ENCODE measurements around the gene RYR1. TPM values are rescaled to one million over a fixed set of nuclear protein-coding genes. Genes with fewer than 3 reads are reported as not detected.

Gene RYR1
- total and polyA plus RNA-seq, 2 experiments from 2014 or later, result 0.07 to 0.21 TPM

- Histone ChIP-seq H3K4me3 (no peak overlapping the region), H3K36me3 (replicated peaks; ENCODE audit: insufficient read depth, low read depth) (no peaks in the 10 kb centered on the region), H4K20me1 (ENCODE audit: insufficient read depth, poor library complexity, severe bottlenecking) (no peaks in the 10 kb centered on the region), H2AFZ (no peak overlapping the region), H3K9me2 (replicated peaks; ENCODE audit: insufficient read depth) (no peaks in the 10 kb centered on the region), H3K79me2 (no peaks in the 10 kb centered on the region), H3K27ac (no peak overlapping the region), H3K4me2 (no peak overlapping the region), H3K27me3 (no peaks in the 10 kb centered on the region), H3K9me3 (ENCODE audit: low read depth) (no peaks in the 10 kb centered on the region), H3K4me1 (ENCODE audit: insufficient read depth) (no peaks in the 10 kb centered on the region)
- DNase-seq (ENCODE audit: low spot score), result no peak
- no peak for TF ChIP-seq EZH2phosphoT487 (IDR thresholded peaks at IDR 0.05; ENCODE audit: low read depth, severe bottlenecking, unreplicated experiment)
- 96% methylated on average over 3 of the region's 3 CpGs for WGBS (ENCODE audit: low lambda C conversion rate, missing lambda C conversion rate)
Observed at GRCh38 chr19:38488096-38488495, 54.6 kb downstream of the RYR1 start.

- Histone ChIP-seq H3K79me2 (no peaks in the 10 kb centered on the region), H2AFZ (no peak overlapping the region), H3K36me3 (replicated peaks; ENCODE audit: insufficient read depth, low read depth) (no peaks in the 10 kb centered on the region), H4K20me1 (ENCODE audit: insufficient read depth, poor library complexity, severe bottlenecking) (no peaks in the 10 kb centered on the region), H3K4me2 (no peak overlapping the region), H3K4me3 (no peak overlapping the region), H3K27me3 (no peaks in the 10 kb centered on the region), H3K9me3 (ENCODE audit: low read depth) (no peaks in the 10 kb centered on the region), H3K27ac (no peak overlapping the region), H3K4me1 (ENCODE audit: insufficient read depth) (no peaks in the 10 kb centered on the region), H3K9me2 (replicated peaks; ENCODE audit: insufficient read depth) (no peaks in the 10 kb centered on the region)
- WGBS (ENCODE audit: low lambda C conversion rate, missing lambda C conversion rate), result 93% methylated on average over 9 of the region's 9 CpGs
- TF ChIP-seq EZH2phosphoT487 (IDR thresholded peaks at IDR 0.05; ENCODE audit: low read depth, severe bottlenecking, unreplicated experiment) (no peak), CTCF (IDR thresholded peaks at IDR 0.05; ENCODE audit: poor library complexity) (no peak), EZH2 (IDR thresholded peaks at IDR 0.05; ENCODE audit: borderline replicate concordance) (no peak)
- DNase-seq (ENCODE audit: low spot score), result no peak
Observed at GRCh38 chr19:38488776-38489481, 55.4 kb downstream of the RYR1 start.

- Histone ChIP-seq H3K9me3 (ENCODE audit: low read depth) (no peaks in the 10 kb centered on the region), H4K20me1 (ENCODE audit: insufficient read depth, poor library complexity, severe bottlenecking) (no peaks in the 10 kb centered on the region), H3K4me2 (no peak overlapping the region), H3K27me3 (no peaks in the 10 kb centered on the region), H3K79me2 (no peaks in the 10 kb centered on the region), H3K9me2 (replicated peaks; ENCODE audit: insufficient read depth) (no peaks in the 10 kb centered on the region), H3K4me3 (no peak overlapping the region), H3K27ac (no peak overlapping the region), H2AFZ (no peak overlapping the region), H3K36me3 (replicated peaks; ENCODE audit: insufficient read depth, low read depth) (no peaks in the 10 kb centered on the region), H3K4me1 (ENCODE audit: insufficient read depth) (no peaks in the 10 kb centered on the region)
- no peak for TF ChIP-seq EZH2phosphoT487 (IDR thresholded peaks at IDR 0.05; ENCODE audit: low read depth, severe bottlenecking, unreplicated experiment)
- no peak for TF ChIP-seq EZH2 (IDR thresholded peaks at IDR 0.05; ENCODE audit: borderline replicate concordance)
- TF ChIP-seq CTCF (IDR thresholded peaks at IDR 0.05; ENCODE audit: poor library complexity), result no peak
- 86% methylated on average over 2 of the region's 2 CpGs for WGBS (ENCODE audit: low lambda C conversion rate, missing lambda C conversion rate)
- no peak for DNase-seq (ENCODE audit: low spot score)
Observed at GRCh38 chr19:38490861-38491260, 57.4 kb downstream of the RYR1 start.

GRCh38 chr19:38492181-38492813, 58.8 kb downstream of the RYR1 start:
- Histone ChIP-seq H3K9me3 (ENCODE audit: low read depth) (no peaks in the 10 kb centered on the region), H3K36me3 (replicated peaks; ENCODE audit: insufficient read depth, low read depth) (no peaks in the 10 kb centered on the region), H3K27me3 (no peaks in the 10 kb centered on the region), H3K4me1 (ENCODE audit: insufficient read depth) (no peaks in the 10 kb centered on the region), H3K27ac (no peak overlapping the region), H3K4me2 (no peak overlapping the region), H4K20me1 (ENCODE audit: insufficient read depth, poor library complexity, severe bottlenecking) (no peaks in the 10 kb centered on the region), H3K4me3 (no peak overlapping the region), H3K79me2 (no peaks in the 10 kb centered on the region), H2AFZ (no peak overlapping the region), H3K9me2 (replicated peaks; ENCODE audit: insufficient read depth) (no peaks in the 10 kb centered on the region)
- TF ChIP-seq CTCF (IDR thresholded peaks at IDR 0.05; ENCODE audit: poor library complexity) (no peak), EZH2 (IDR thresholded peaks at IDR 0.05; ENCODE audit: borderline replicate concordance) (no peak), EZH2phosphoT487 (IDR thresholded peaks at IDR 0.05; ENCODE audit: low read depth, severe bottlenecking, unreplicated experiment) (no peak)
- WGBS (ENCODE audit: low lambda C conversion rate, missing lambda C conversion rate), result 95% methylated on average over 9 of the region's 9 CpGs
- no peak for DNase-seq (ENCODE audit: low spot score)

Measured in hepatocyte (in vitro differentiated cells).